Endothelial cell of umbilical vein (primary cell): ENCODE measurements around the gene CTIF. TPM values are rescaled to one million over a fixed set of nuclear protein-coding genes. Genes with fewer than 3 reads are reported as not detected.
A peak's percentile ranks its signal among the peaks of the same experiment; 100 is the strongest.

Source experiments
- BruUV-seq: library from RNA; stranded (reverse); fragments of 400-500 nt; replicated peaks from 2 replicates; lab custom pipeline; 2021; lab: Mats Ljungman, UMichigan
- CTCF ChIA-PET: fragments of 300-600, 350-600 bp; sonication (Branson Sonifier 250); formaldehyde crosslinking; loops from one replicate; lab custom pipeline; 2021; ENCODE audit warnings: antibody characterized with exemption, inconsistent platforms; lab: Charles Lee
- POLR2A ChIA-PET: fragments of 300-600, 350-600 bp; sonication (Branson Sonifier 250); formaldehyde crosslinking; loops from one replicate; lab custom pipeline; 2021; ENCODE audit warnings: antibody characterized with exemption, inconsistent platforms; lab: Charles Lee
- DNase-seq: peaks from one replicate; pipeline ENCODE4 v3.0.0-alpha.2; 2011; ENCODE audit warnings: low read depth, low spot score
- FAIRE-seq: peaks from 2 replicates; lab custom pipeline; 2011; peaks lifted over from hg19 to GRCh38; lab: Jason Lieb, UNC
- H2AFZ ChIP-seq: 2 replicates; pipeline ENCODE4 v1.6.0; 2012; ENCODE audit warnings: low read depth, low read length, control low read depth, inconsistent platforms
- H3K27ac ChIP-seq: 2 replicates; pipeline ENCODE4 v1.5.1; 2011; ENCODE audit warnings: low read depth, mild to moderate bottlenecking, control low read depth, low read length, moderate library complexity; ENCODE audit not compliant: insufficient read depth
- H3K27me3 ChIP-seq, 2 experiments: 2 replicates each; pipeline versions ENCODE4 v1.6.0 to v1.6.1; 2011; ENCODE audit warnings: low read length in 2 of 2, mixed read lengths in 1 of 2; ENCODE audit not compliant: control insufficient read depth in 2 of 2, insufficient read depth in 2 of 2
- H3K36me3 ChIP-seq, 2 experiments: 2 replicates in 1 of 2; 3 replicates in 1 of 2; pipeline ENCODE4 v1.5.1; 2011; ENCODE audit warnings: low read length in 2 of 2, mild to moderate bottlenecking in 1 of 2, moderate library complexity in 1 of 2; ENCODE audit not compliant: control insufficient read depth in 2 of 2, insufficient read depth in 2 of 2; ENCODE audit errors: extremely low read depth in 1 of 2
- H3K4me1 ChIP-seq: 3 replicates; pipeline ENCODE4 v1.5.1; 2011; ENCODE audit warnings: mild to moderate bottlenecking, low read length; ENCODE audit not compliant: control insufficient read depth, insufficient read depth; ENCODE audit errors: extremely low read depth
- H3K4me2 ChIP-seq: 2 replicates; pipeline ENCODE4 v1.6.1; 2011; ENCODE audit warnings: low read length, control low read depth, mixed read lengths; ENCODE audit not compliant: insufficient read depth
- H3K4me3 ChIP-seq, 3 experiments: fragments of 200-600 bp in 1 of 3; sonication (generic), shearing (Covaris generic) in 1 of 3; replicated peaks in 1 of 3; 2 replicates each; pipeline ENCODE4 v1.5.1; 2011 to 2016; ENCODE audit warnings: control low read depth in 3 of 3, low read length in 3 of 3, mild to moderate bottlenecking in 2 of 3, inconsistent platforms in 1 of 3, low read depth in 1 of 3, moderate library complexity in 1 of 3; ENCODE audit not compliant: insufficient read depth in 1 of 3
- H3K79me2 ChIP-seq: 2 replicates; pipeline ENCODE4 v1.6.0; 2012; ENCODE audit warnings: low read length, inconsistent platforms; ENCODE audit not compliant: control insufficient read depth, insufficient read depth
- H3K9ac ChIP-seq: replicated peaks from 2 replicates; pipeline ENCODE3; 2011; ENCODE audit warnings: low read length, control low read depth; ENCODE audit not compliant: insufficient read depth; ENCODE audit errors: extremely low read depth
- H3K9me1 ChIP-seq: replicated peaks from 3 replicates; pipeline ENCODE4 v1.6.0; 2011; ENCODE audit warnings: mild to moderate bottlenecking, low read length; ENCODE audit not compliant: control insufficient read depth, insufficient read depth; ENCODE audit errors: extremely low read depth
- H3K9me3 ChIP-seq: replicated peaks from 2 replicates; pipeline ENCODE4 v1.5.1; 2012; ENCODE audit warnings: low read length, inconsistent platforms; ENCODE audit not compliant: control insufficient read depth, insufficient read depth
- H4K20me1 ChIP-seq: replicated peaks from 2 replicates; pipeline ENCODE3; 2011; ENCODE audit warnings: mild to moderate bottlenecking, low read length; ENCODE audit not compliant: control insufficient read depth, insufficient read depth; ENCODE audit errors: extremely low read depth
- JUN ChIP-seq: IDR thresholded peaks from 2 replicates; pipeline ENCODE4 v1.6.1; 2011; ENCODE audit warnings: borderline replicate concordance, low read depth; ENCODE audit not compliant: insufficient read length, insufficient read depth
- MAX ChIP-seq: IDR thresholded peaks from 2 replicates; pipeline ENCODE4 v1.6.1; 2011; ENCODE audit not compliant: insufficient read depth, insufficient read length
- POLR2A ChIP-seq: IDR thresholded peaks from 2 replicates; pipeline ENCODE4 v1.6.1; 2012; ENCODE audit warnings: low read depth, mild to moderate bottlenecking, control low read depth, low read length
- POLR2AphosphoS5 ChIP-seq: IDR thresholded peaks from 2 replicates; pipeline ENCODE4 v1.6.1; 2012; ENCODE audit warnings: low read depth, mild to moderate bottlenecking, control low read depth, low read length, moderate library complexity; ENCODE audit not compliant: insufficient read depth
- dilution Hi-C: fragments of 300-500 bp; cut with MboI; formaldehyde crosslinking; loops from one replicate; pipeline ENCODE4 v1.15.0; 2019; ENCODE audit warnings: low sequenced_read_pairs; ENCODE audit not compliant: extremely low pct_ligation_motif_present
- intact Hi-C: fragments of 100-400 bp; cut with micrococcal nuclease; formaldehyde crosslinking; loops from one replicate; pipeline ENCODE4 v1.10.0; 2022
- polyA plus RNA-seq, 4 experiments: library from polyadenylated mRNA; depleted of rRNA in 3 of 4; stranded (reverse) in 3 of 4; unstranded in 1 of 4; fragments of >200 nt; gene quantifications; 2 replicates each; pipeline versions ENCODE4 v1.2.1 to v1.2.3, GENCODE V29; 2011 to 2012; ENCODE audit warnings: missing spikeins in 1 of 4
- total RNA-seq: library from RNA; stranded (reverse); gene quantifications from 2 replicates; pipeline ENCODE4 v1.2.3, GENCODE V29; 2021
- TF ChIP-seq, protein P1 (sequence below), 2 donors: IDR thresholded peaks; 1 replicate in 1 of 2; 2 replicates in 1 of 2; pipeline ENCODE4 v1.5.1; 2011; ENCODE audit warnings: low read length in 2 of 2, mild to moderate bottlenecking in 2 of 2, moderate library complexity in 2 of 2, control low read depth in 1 of 2, inconsistent platforms in 1 of 2, low read depth in 1 of 2; ENCODE audit not compliant: insufficient read depth in 1 of 2; ENCODE audit errors: extremely low read depth in 1 of 2

The CTIF gene
- total and polyA plus RNA-seq, 2 donors (not counting 3 experiments of a cell fraction or from before 2014, with no cell fraction given) = 20.9 to 57.7 TPM

GRCh38 chr18:48693006-48693405 lies 154.2 kb downstream of the CTIF start:
- ChIA-PET CTCF (interaction anchor here (0.6 to 0.9 kb wide), 2 partner anchors 12 to 16 kb away, joined by 3 read pairs; no protein-coding TSS in a partner anchor), POLR2A (no interaction called here)
- no TSS peak for BruUV-seq
- no peak for DNase-seq
- Histone ChIP-seq H2AFZ (no peak overlapping the region), H3K9me1 (no peaks in the 10 kb centered on the region), H3K4me3 (no peak overlapping the region), H3K9ac (no peak overlapping the region), H3K9me3 (no peaks in the 10 kb centered on the region), H3K27ac (no peak overlapping the region), H3K79me2 (no peaks in the 10 kb centered on the region), H4K20me1 (no peaks in the 10 kb centered on the region), H3K4me2 (no peak overlapping the region), H3K36me3 (no peaks in the 10 kb centered on the region), H3K4me1 (peaks cover 22% of the 10 kb centered on the region), H3K27me3 (no peaks in the 10 kb centered on the region)
- dilution Hi-C loops (no loop called here), intact Hi-C loops (no loop called here)
- TF ChIP-seq POLR2A (no peak), MAX (no peak), POLR2AphosphoS5 (no peak)
- TF ChIP-seq, protein P1, sequence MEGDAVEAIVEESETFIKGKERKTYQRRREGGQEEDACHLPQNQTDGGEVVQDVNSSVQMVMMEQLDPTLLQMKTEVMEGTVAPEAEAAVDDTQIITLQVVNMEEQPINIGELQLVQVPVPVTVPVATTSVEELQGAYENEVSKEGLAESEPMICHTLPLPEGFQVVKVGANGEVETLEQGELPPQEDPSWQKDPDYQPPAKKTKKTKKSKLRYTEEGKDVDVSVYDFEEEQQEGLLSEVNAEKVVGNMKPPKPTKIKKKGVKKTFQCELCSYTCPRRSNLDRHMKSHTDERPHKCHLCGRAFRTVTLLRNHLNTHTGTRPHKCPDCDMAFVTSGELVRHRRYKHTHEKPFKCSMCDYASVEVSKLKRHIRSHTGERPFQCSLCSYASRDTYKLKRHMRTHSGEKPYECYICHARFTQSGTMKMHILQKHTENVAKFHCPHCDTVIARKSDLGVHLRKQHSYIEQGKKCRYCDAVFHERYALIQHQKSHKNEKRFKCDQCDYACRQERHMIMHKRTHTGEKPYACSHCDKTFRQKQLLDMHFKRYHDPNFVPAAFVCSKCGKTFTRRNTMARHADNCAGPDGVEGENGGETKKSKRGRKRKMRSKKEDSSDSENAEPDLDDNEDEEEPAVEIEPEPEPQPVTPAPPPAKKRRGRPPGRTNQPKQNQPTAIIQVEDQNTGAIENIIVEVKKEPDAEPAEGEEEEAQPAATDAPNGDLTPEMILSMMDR (IDR thresholded peaks at IDR 0.05; ENCODE audit: extremely low read depth in 1 of 2, insufficient read depth in 1 of 2, low read depth in 1 of 2, low read length in 2 of 2) = no peak
- no peak for FAIRE-seq

GRCh38 chr18:48693625-48694262 lies 154.9 kb downstream of the CTIF start:
- Histone ChIP-seq H3K79me2 (no peaks in the 10 kb centered on the region), H3K4me1 (peaks cover 22% of the 10 kb centered on the region), H3K4me2 (no peak overlapping the region), H3K9me1 (no peaks in the 10 kb centered on the region), H4K20me1 (no peaks in the 10 kb centered on the region), H3K36me3 (no peaks in the 10 kb centered on the region), H2AFZ (no peak overlapping the region), H3K9ac (no peak overlapping the region), H3K27ac (peak overlapping the region; percentile 12), H3K27me3 (no peaks in the 10 kb centered on the region), H3K4me3 (no peak overlapping the region), H3K9me3 (no peaks in the 10 kb centered on the region)
- DNase-seq = no peak
- intact Hi-C loops (no loop called here), dilution Hi-C loops (no loop called here)
- BruUV-seq = no TSS peak
- ChIA-PET CTCF (interaction anchor here (0.6 to 1.0 kb wide), 3 partner anchors 13 to 753 kb away, joined by 3 read pairs; no protein-coding TSS in a partner anchor), POLR2A (interaction anchor here (0.6 kb wide), 1 partner anchor 679 kb away, joined by 3 read pairs; no protein-coding TSS in a partner anchor)
- no peak for TF ChIP-seq POLR2AphosphoS5
- no peak for TF ChIP-seq JUN
- TF ChIP-seq, protein P1 (IDR thresholded peaks at IDR 0.05; ENCODE audit: extremely low read depth in 1 of 2, insufficient read depth in 1 of 2, low read depth in 1 of 2, low read length in 2 of 2) = no peak
- FAIRE-seq = peak; percentile 68
